H1 (cell line): ENCODE measurements around the gene USP36. TPM values are rescaled to one million over a fixed set of nuclear protein-coding genes. Genes with fewer than 3 reads are reported as not detected.
"Not testable (repeated sequence)": the region's sequence is repeated elsewhere in the genome, so short reads cannot be mapped to it uniquely, and the experiment has no call there.

ENCODE experiments used
- CTCF ChIA-PET: fragments of 300-600 bp; sonication (Branson Sonifier 250); formaldehyde crosslinking; loops from one replicate; lab custom pipeline; 2021; ENCODE audit not compliant: partially characterized antibody; lab: Charles Lee
- POLR2A ChIA-PET: fragments of 300-600 bp; sonication (Branson Sonifier 250); formaldehyde crosslinking; loops from one replicate; lab custom pipeline; 2021; ENCODE audit warnings: inconsistent platforms; ENCODE audit not compliant: partially characterized antibody; lab: Charles Lee
- DNase-seq, 2 experiments: peaks; one replicate each; pipeline versions ENCODE4 v3.0.0 to v3.0.0-alpha.2; 2010 to 2022; ENCODE audit warnings: low spot score in 2 of 2, low read depth in 1 of 2, mixed read lengths in 1 of 2
- FAIRE-seq: peaks from 2 replicates; lab custom pipeline; 2011; peaks lifted over from hg19 to GRCh38; lab: Jason Lieb, UNC
- H2AFZ ChIP-seq: 2 replicates; pipeline ENCODE4 v1.8.1; 2012; ENCODE audit warnings: low read length, inconsistent platforms
- H2AK5ac ChIP-seq: 2 replicates; pipeline ENCODE4 v1.6.1; 2013; ENCODE audit warnings: low read depth, low read length
- H2BK120ac ChIP-seq: replicated peaks from 2 replicates; pipeline ENCODE3; 2013; ENCODE audit warnings: low read depth, low read length, inconsistent platforms
- H2BK12ac ChIP-seq: 2 replicates; pipeline ENCODE4 v1.6.1; 2013; ENCODE audit warnings: low read depth, low read length
- H2BK15ac ChIP-seq: 2 replicates; pipeline ENCODE4 v1.6.1; 2013; ENCODE audit warnings: low read length
- H2BK20ac ChIP-seq: 2 replicates; pipeline ENCODE4 v1.6.1; 2013; ENCODE audit warnings: low read length
- H2BK5ac ChIP-seq: 2 replicates; pipeline ENCODE4 v1.6.1; 2013; ENCODE audit warnings: low read depth, low read length
- H3K14ac ChIP-seq: 2 replicates; pipeline ENCODE4 v1.6.1; 2013; ENCODE audit warnings: inconsistent platforms; ENCODE audit not compliant: insufficient read length
- H3K18ac ChIP-seq: 2 replicates; pipeline ENCODE4 v1.6.1; 2013; ENCODE audit warnings: low read length; ENCODE audit errors: extremely low read depth
- H3K23ac ChIP-seq: 2 replicates; pipeline ENCODE4 v1.6.1; 2013; ENCODE audit warnings: inconsistent platforms; ENCODE audit not compliant: insufficient read length
- H3K23me2 ChIP-seq: 2 replicates; pipeline ENCODE4 v1.6.1; 2013; ENCODE audit warnings: low read depth, low read length
- H3K27ac ChIP-seq: 2 replicates; pipeline ENCODE4 v1.6.1; 2011; ENCODE audit warnings: low read depth, low read length, inconsistent platforms
- H3K27me3 ChIP-seq, 4 experiments: replicated peaks in 1 of 4; 1 replicate in 1 of 4; 2 replicates in 3 of 4; pipeline versions ENCODE4 v1.6.1 to v1.8.1; 2011 to 2013; ENCODE audit warnings: low read length in 3 of 4, mild to moderate bottlenecking in 3 of 4, inconsistent platforms in 2 of 4, mixed read lengths in 2 of 4, moderate library complexity in 1 of 4; ENCODE audit not compliant: control insufficient read depth in 3 of 4, insufficient read depth in 3 of 4; ENCODE audit errors: extremely low read depth in 1 of 4
- H3K36me3 ChIP-seq, 4 experiments: 2 replicates each; pipeline versions ENCODE4 v1.6.1 to v1.8.1; 2011 to 2013; ENCODE audit warnings: mild to moderate bottlenecking in 4 of 4, low read length in 3 of 4, moderate library complexity in 2 of 4, control low read depth in 1 of 4, inconsistent platforms in 1 of 4; ENCODE audit not compliant: insufficient read depth in 4 of 4, control insufficient read depth in 2 of 4
- H3K4ac ChIP-seq: replicated peaks from 2 replicates; pipeline ENCODE3; 2013; ENCODE audit warnings: low read length, low read depth, mixed read lengths, inconsistent platforms; ENCODE audit not compliant: insufficient read length
- H3K4me1 ChIP-seq, 4 experiments: replicated peaks in 1 of 4; 1 replicate in 1 of 4; 2 replicates in 3 of 4; pipeline versions ENCODE4 v1.6.1 to v1.8.1; 2011 to 2013; ENCODE audit warnings: low read length in 3 of 4, inconsistent platforms in 2 of 4, mixed read lengths in 1 of 4; ENCODE audit not compliant: insufficient read depth in 4 of 4, control insufficient read depth in 3 of 4
- H3K4me2 ChIP-seq, 2 experiments: 2 replicates each; pipeline versions ENCODE4 v1.6.1 to v1.8.1; 2011 to 2013; ENCODE audit warnings: low read depth in 2 of 2, low read length in 2 of 2, control low read depth in 1 of 2, inconsistent platforms in 1 of 2, mild to moderate bottlenecking in 1 of 2; ENCODE audit not compliant: insufficient read depth in 1 of 2
- H3K4me3 ChIP-seq, 4 experiments: fragments of 200-600, 300-600 bp in 1 of 4; sonication (generic), shearing (Covaris generic), sonication (Bioruptor Twin) in 1 of 4; 2 replicates each; pipeline versions ENCODE4 v1.5.1 to v1.8.1; 2011 to 2016; ENCODE audit warnings: low read length in 4 of 4, low read depth in 3 of 4, control low read depth in 2 of 4, inconsistent platforms in 2 of 4, mild to moderate bottlenecking in 2 of 4, mixed read lengths in 1 of 4, moderate library complexity in 1 of 4; ENCODE audit not compliant: insufficient read depth in 2 of 4; ENCODE audit errors: extremely low read depth in 1 of 4
- H3K56ac ChIP-seq: replicated peaks from 2 replicates; pipeline ENCODE3; 2013; ENCODE audit warnings: low read depth, mild to moderate bottlenecking, mixed read lengths, low read length, inconsistent platforms; ENCODE audit not compliant: insufficient read length
- H3K79me1 ChIP-seq: 2 replicates; pipeline ENCODE4 v1.6.1; 2013; ENCODE audit warnings: low read depth, low read length, control low read depth
- H3K79me2 ChIP-seq, 2 experiments: 2 replicates each; pipeline versions ENCODE4 v1.6.1 to v1.8.1; 2012 to 2013; ENCODE audit warnings: low read length in 2 of 2, mild to moderate bottlenecking in 2 of 2, inconsistent platforms in 1 of 2; ENCODE audit not compliant: insufficient read depth in 2 of 2, control insufficient read depth in 1 of 2
- H3K9ac ChIP-seq, 4 experiments: replicated peaks in 1 of 4; 1 replicate in 1 of 4; 2 replicates in 3 of 4; pipeline versions ENCODE4 v1.6.1 to v1.8.1; 2011 to 2013; ENCODE audit warnings: low read depth in 3 of 4, low read length in 3 of 4, control low read depth in 2 of 4, mild to moderate bottlenecking in 2 of 4, moderate library complexity in 2 of 4, inconsistent platforms in 1 of 4; ENCODE audit errors: extremely low read depth in 1 of 4
- H3K9me3 ChIP-seq, 2 experiments: 2 replicates each; pipeline versions ENCODE4 v1.6.1 to v1.8.1; 2012 to 2013; ENCODE audit warnings: mild to moderate bottlenecking in 2 of 2, moderate library complexity in 2 of 2, control low read depth in 1 of 2, inconsistent platforms in 1 of 2, low read depth in 1 of 2, low read length in 1 of 2, mixed read lengths in 1 of 2; ENCODE audit not compliant: insufficient read depth in 2 of 2
- H4K20me1 ChIP-seq, 2 experiments: replicated peaks in 1 of 2; 2 replicates each; pipeline versions ENCODE3 to v1.8.1; 2011 to 2013; ENCODE audit warnings: inconsistent platforms in 2 of 2, low read length in 2 of 2, mild to moderate bottlenecking in 1 of 2; ENCODE audit not compliant: insufficient read depth in 2 of 2, control insufficient read depth in 1 of 2
- H4K5ac ChIP-seq: 2 replicates; pipeline ENCODE4 v1.6.1; 2013; ENCODE audit warnings: low read length, low read depth, mixed read lengths, inconsistent platforms; ENCODE audit not compliant: insufficient read length
- H4K8ac ChIP-seq: 2 replicates; pipeline ENCODE4 v1.8.0; 2013; ENCODE audit warnings: mild to moderate bottlenecking, moderate library complexity, low read length, inconsistent platforms; ENCODE audit not compliant: insufficient read depth; ENCODE audit errors: extremely low read depth
- H4K91ac ChIP-seq: replicated peaks from 2 replicates; pipeline ENCODE3; 2013; ENCODE audit warnings: low read length, mixed read lengths, inconsistent platforms; ENCODE audit not compliant: insufficient read length
- WGBS, 2 experiments: shearing (Covaris generic) in 1 of 2; methylation state at CpG; one replicate each; pipeline versions ENCODE4 v1.1.6 to v1.1.7; 2013 to 2015; ENCODE audit warnings: low lambda C conversion rate in 2 of 2, mixed read lengths in 2 of 2, inconsistent platforms in 1 of 2, low coverage in 1 of 2, missing lambda C conversion rate in 1 of 2; ENCODE audit not compliant: insufficient replicate concordance in 2 of 2, insufficient coverage in 1 of 2, insufficient read length in 1 of 2; ENCODE audit errors: extremely low coverage in 1 of 2, missing lambda C conversion rate in 1 of 2; 5-methylcytosine and 5-hydroxymethylcytosine counted together
- polyA plus RNA-seq, 7 experiments: library from polyadenylated mRNA; depleted of rRNA in 3 of 7; stranded (reverse) in 5 of 7; unstranded in 2 of 7; fragments of >200 nt in 5 of 7; fragments of 200-250 nt in 2 of 7; gene quantifications; 1 replicate in 5 of 7; 2 replicates in 1 of 7; 4 replicates in 1 of 7; pipeline versions ENCODE4 v1.2.1 to v1.2.3, GENCODE V29; 2011 to 2013; ENCODE audit warnings: missing spikeins in 2 of 7, mixed read lengths in 2 of 7
- total RNA-seq: library from RNA; stranded (reverse); fragmentation: NEBNext Ultra II Directional; extraction: Animal tissue kit (Norgen Biotek cat#: 25700); gene quantifications from 2 replicates; pipeline ENCODE4 v1.2.1, GENCODE V29; 2021

Gene USP36
- total and polyA plus RNA-seq, 2 of the 8 experiments (the other 6 are each of a cell fraction or from before 2014, with no cell fraction given): 40.7 to 67.7 TPM

GRCh38 chr17:78890096-78890495 lies 49.5 kb upstream of the USP36 start:
- H4K5ac ChIP-seq, H3K9me3 ChIP-seq, DNase-seq, H3K56ac ChIP-seq, H3K4ac ChIP-seq, H3K9ac ChIP-seq, H3K4me2 ChIP-seq, H4K8ac ChIP-seq, H3K79me1 ChIP-seq, H2BK12ac ChIP-seq, FAIRE-seq, H3K4me3 ChIP-seq, H3K14ac ChIP-seq, H2BK120ac ChIP-seq, H3K4me1 ChIP-seq, H2BK15ac ChIP-seq, H2AFZ ChIP-seq, POLR2A ChIA-PET, H3K27me3 ChIP-seq, H3K23me2 ChIP-seq, H3K23ac ChIP-seq, H2BK20ac ChIP-seq, H3K36me3 ChIP-seq, H4K91ac ChIP-seq, H3K18ac ChIP-seq, H2AK5ac ChIP-seq, H3K27ac ChIP-seq, H2BK5ac ChIP-seq: not testable (repeated sequence)
- Histone ChIP-seq H4K20me1 (peaks cover 4 to 14% of the 10 kb centered on the region in 2 experiments), H3K79me2 (peaks cover 0 to 17% of the 10 kb centered on the region in 2 experiments; a peak in 1 of 4 replicates)
- WGBS, 2 experiments: 98% methylated on average over 10 of the region's 11 CpGs; no CpG with 5 or more reads in 1 of the 2 experiments
- CTCF ChIA-PET: interaction anchor here (1.0 to 5.9 kb wide), 6 partner anchors 10 to 190 kb away, joined by 3 to 19 read pairs (median 4); no protein-coding TSS in a partner anchor
